ENCODE data around the gene LNX1. TPM values are rescaled to one million over a fixed set of nuclear protein-coding genes. Genes with fewer than 3 reads are reported as not detected.

Gene LNX1
- total RNA-seq, 1 experiment from 2014 or later = 1.7 TPM

- H3K27me3 Mint-ChIP-seq (ENCODE audit: low read depth) = no peaks in the 10 kb centered on the region
- Histone ChIP-seq H3K4ac (ENCODE audit: low read depth, low read length) (no peak overlapping the region), H2AFZ (ENCODE audit: low read length) (no peak overlapping the region), H2BK20ac (ENCODE audit: low read depth, low read length, poor library complexity, severe bottlenecking) (no peak overlapping the region), H3K18ac (ENCODE audit: insufficient read length, low read depth, low read length) (no peak overlapping the region), H4K8ac (replicated peaks; ENCODE audit: insufficient read length, low read depth, low read length) (no peak overlapping the region), H3K4me2 (ENCODE audit: insufficient read depth, insufficient read length, low read length) (no peak overlapping the region), H3T11ph (ENCODE audit: low read length) (no peak overlapping the region), H3K4me1 (ENCODE audit: insufficient read depth, low read length) (no peaks in the 10 kb centered on the region), H3K9ac (ENCODE audit: extremely low read depth, insufficient read length, low read length) (no peak overlapping the region), H2BK15ac (ENCODE audit: low read depth, low read length) (no peak overlapping the region), H2BK12ac (ENCODE audit: insufficient read length, low read depth, low read length) (no peak overlapping the region), H3K27ac (ENCODE audit: insufficient read length, low read depth, low read length) (no peak overlapping the region), H3K9me3 (ENCODE audit: control insufficient read depth, low read depth, low read length) (no peaks in the 10 kb centered on the region), H4K20me1 (ENCODE audit: control insufficient read depth, insufficient read depth, insufficient read length) (no peaks in the 10 kb centered on the region), H2BK120ac (ENCODE audit: low read depth, low read length, poor library complexity, severe bottlenecking) (no peak overlapping the region), H3K23me2 (ENCODE audit: insufficient read length, low read depth, low read length, poor library complexity, severe bottlenecking) (no peaks in the 10 kb centered on the region), H3K23ac (ENCODE audit: insufficient read length, low read depth, low read length) (no peak overlapping the region), H3K56ac (ENCODE audit: insufficient read length, low read depth, low read length) (no peak overlapping the region), H3K27me3 (ENCODE audit: insufficient read depth, low read length) (no peaks in the 10 kb centered on the region), H3K79me1 (ENCODE audit: insufficient read depth, low read depth, low read length, poor library complexity, severe bottlenecking) (no peaks in the 10 kb centered on the region), H2AK5ac (ENCODE audit: insufficient read length, low read length) (no peak overlapping the region), H3K14ac (ENCODE audit: insufficient read depth, low read length) (no peak overlapping the region), H3K79me2 (ENCODE audit: insufficient read depth, low read length) (no peaks in the 10 kb centered on the region), H2BK5ac (ENCODE audit: insufficient read length, low read length) (no peak overlapping the region), H4K5ac (ENCODE audit: insufficient read length, low read depth, low read length) (no peak overlapping the region), H4K91ac (ENCODE audit: insufficient read length, low read depth, low read length) (no peak overlapping the region)
- no CpG with 5 or more reads among the region's 3 CpGs for WGBS (ENCODE audit: extremely low coverage, insufficient read length, low lambda C conversion rate)
- no peak for DNase-seq
- H3K4me1 Mint-ChIP-seq = no peaks in the 10 kb centered on the region
- H3K4me3 Mint-ChIP-seq = no peak overlapping the region
- H3K27ac Mint-ChIP-seq = no peak overlapping the region
- H3K9me3 Mint-ChIP-seq = no peaks in the 10 kb centered on the region
- no peak for TF ChIP-seq CTCF (conservative IDR thresholded peaks at IDR 0.05)
- H3K36me3 Mint-ChIP-seq (ENCODE audit: insufficient read depth in 1 of 3, low read depth in 3 of 3) = no peaks in the 10 kb centered on the region
These were observed 80.3 kb downstream of the LNX1 start for GRCh38 chr4:53511014-53511413.
